SKM-1 (cell line): ENCODE measurements around the gene LEFTY2.
"Not testable (repeated sequence)": the region's sequence is repeated elsewhere in the genome, so short reads cannot be mapped to it uniquely, and the experiment has no call there.

Experiments used
- DNase-seq: peaks from one replicate; lab custom pipeline; 2025; ENCODE audit not compliant: unreplicated experiment; lab: John Stamatoyannopoulos, UW

The LEFTY2 gene

GRCh38 chr1:225954753-225955152 is 13.7 kb upstream of the LEFTY2 start:
- no peak for DNase-seq

DNA sequence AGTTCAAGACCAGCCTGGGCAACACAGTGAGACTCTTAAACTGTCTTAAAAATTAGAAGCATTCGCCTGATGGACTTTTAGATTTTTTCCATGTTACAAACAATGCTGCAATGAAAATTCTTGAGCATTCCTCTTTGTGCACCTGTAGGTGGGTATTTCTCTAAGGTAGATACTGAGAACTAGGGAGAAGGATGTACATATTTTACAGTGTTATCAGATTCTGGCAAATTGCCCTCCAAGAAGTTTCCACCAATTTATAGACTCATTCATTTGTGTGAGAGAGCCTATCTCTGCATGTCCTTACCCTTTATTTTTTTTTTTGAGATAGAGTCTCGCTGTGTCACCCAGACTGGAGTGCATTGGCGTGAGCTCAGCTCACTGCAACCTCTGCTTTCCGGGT is 12.3 kb upstream of the LEFTY2 start:
- DNase-seq: no peak

DNA sequence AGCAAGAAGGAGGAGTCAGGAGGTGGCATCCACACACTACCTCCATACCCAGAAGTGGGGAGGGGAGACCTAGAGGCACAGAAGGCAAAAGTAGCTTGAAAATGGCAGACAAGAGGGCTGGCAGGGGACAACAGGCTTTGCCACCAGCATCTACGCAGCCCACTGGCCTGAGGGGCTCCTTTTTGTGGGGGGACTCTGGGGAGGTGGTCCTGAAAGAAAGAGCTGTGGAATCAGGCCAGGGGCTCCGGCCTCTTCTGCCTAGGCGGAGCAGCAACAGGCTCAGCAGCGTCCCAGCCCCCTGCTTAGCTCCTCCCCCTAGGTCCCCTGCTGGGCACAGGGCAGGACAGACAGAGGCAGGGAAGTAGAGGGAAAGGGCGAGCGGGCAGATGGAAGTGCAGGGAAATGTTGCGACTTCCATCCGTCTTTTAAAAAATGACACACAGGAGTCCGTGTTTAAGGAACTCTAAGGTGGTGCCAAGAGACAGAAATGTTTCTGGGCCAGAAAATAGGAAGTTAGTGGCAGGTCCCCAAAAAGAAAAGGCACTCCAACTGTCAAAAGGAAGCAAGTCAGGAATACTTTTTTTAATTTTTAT is 10.0 kb upstream of the LEFTY2 start:
- DNase-seq: no peak

DNA sequence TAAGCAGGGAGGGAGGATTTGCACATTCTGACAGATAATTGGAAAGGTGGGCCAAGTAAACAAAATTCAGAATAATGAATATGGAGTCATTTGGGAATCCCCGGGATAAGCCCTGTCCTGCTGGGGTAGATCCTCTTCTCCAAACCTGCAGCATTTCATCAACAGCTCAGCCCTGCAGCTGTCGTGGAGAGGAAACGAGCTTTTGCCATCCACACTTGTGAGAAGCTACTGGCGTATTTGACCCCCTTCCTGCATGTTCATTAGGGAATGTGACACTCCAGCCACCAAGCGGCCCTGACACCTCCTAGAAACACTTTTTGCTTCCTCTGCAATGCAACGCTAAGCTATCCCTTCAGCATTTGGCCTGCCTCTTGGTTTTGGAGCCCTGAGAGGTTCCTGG is 8.0 kb upstream of the LEFTY2 start:
- no peak for DNase-seq

GRCh38 chr1:225946803-225947202 is 5.8 kb upstream of the LEFTY2 start:
- no peak for DNase-seq

- DNase-seq: no peak
Measured at GRCh38 chr1:225946082-225946620, 5.1 kb upstream of the LEFTY2 start.

DNA sequence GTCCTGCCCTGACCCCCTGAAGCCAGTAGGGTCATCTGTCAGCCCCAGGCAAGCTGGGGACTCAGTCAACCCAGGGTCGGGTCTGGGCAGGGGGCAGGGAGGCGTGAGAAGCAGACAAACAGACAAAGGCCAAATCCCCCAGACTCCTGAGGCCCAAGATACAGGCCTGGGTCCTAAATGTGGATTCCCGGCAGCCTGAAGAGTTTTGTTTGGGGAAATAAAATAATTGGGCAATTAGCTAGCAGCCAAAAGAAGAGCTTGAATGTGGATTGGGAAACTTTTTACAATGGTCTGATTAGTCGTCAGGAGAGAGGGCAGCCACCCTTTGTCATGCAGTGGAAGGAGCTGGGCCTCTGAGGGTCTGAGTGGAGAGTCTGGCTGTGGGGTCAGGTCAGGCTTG is 4.5 kb upstream of the LEFTY2 start:
- DNase-seq: no peak

- peak; percentile 37 for DNase-seq
Measured at GRCh38 chr1:225944951-225945350, 3.9 kb upstream of the LEFTY2 start.

GRCh38 chr1:225944387-225944786 is 3.4 kb upstream of the LEFTY2 start:
- no peak for DNase-seq

GRCh38 chr1:225943582-225943981 is 2.6 kb upstream of the LEFTY2 start:
- DNase-seq: no peak

DNA sequence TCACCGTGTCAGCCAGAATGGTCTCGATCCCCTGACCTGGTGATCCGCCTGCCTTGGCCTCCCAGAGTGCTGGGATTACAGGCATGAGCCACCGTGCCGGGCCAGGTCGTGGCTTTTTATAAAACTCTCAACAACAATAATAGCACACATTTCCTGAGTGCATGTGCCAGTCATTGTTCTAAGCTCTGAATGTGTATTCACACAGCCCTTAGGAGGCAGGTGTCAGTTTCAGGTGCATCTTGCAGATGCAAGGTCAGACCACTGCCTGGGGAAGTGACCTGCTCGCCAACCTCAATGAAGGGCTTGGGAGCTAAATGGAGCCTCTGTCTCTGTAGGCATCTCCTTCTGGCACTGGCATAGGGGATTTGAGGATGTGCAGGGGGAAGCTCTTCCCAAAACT is 1.6 kb upstream of the LEFTY2 start:
- DNase-seq: no peak

DNA sequence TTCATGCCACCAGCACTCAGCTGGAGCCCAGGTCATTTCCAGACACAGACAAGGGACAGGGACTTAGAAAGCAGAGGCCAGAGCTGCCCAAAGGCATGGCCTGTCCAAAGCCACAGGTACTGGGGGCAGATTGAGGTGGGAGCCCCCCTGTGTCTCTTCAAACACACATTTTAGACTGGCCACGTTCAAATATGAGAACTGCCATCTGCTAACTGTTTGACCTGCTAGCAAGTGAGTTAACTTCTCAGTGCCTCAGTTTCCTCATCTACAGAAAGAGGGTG is 862 bp upstream of the LEFTY2 start:
- no peak for DNase-seq

GRCh38 chr1:225940385-225941151 is 452 bp downstream of the LEFTY2 start:
- no peak for DNase-seq

DNA sequence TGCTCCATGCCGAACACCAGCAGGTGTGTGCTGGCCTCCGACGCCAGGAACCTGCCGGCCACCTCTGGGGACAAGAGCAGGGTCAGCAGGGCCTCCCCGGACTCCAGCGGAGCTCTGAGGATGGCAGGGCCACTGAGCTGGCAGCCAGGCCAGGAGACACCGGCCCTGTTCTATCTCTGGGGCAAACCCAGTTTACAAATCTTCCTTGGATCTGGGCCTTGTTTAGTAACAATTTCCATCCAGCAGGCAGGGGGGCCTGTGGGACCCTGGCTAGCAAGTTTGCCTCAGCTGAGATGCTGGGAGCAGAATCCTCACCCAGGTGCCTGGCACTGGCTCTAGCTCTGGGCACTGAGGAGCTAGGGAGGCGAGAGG is 1.1 kb downstream of the LEFTY2 start:
- DNase-seq: not testable (repeated sequence)

GRCh38 chr1:225939097-225939938 is 1.7 kb downstream of the LEFTY2 start:
- DNase-seq: not testable (repeated sequence)

DNA sequence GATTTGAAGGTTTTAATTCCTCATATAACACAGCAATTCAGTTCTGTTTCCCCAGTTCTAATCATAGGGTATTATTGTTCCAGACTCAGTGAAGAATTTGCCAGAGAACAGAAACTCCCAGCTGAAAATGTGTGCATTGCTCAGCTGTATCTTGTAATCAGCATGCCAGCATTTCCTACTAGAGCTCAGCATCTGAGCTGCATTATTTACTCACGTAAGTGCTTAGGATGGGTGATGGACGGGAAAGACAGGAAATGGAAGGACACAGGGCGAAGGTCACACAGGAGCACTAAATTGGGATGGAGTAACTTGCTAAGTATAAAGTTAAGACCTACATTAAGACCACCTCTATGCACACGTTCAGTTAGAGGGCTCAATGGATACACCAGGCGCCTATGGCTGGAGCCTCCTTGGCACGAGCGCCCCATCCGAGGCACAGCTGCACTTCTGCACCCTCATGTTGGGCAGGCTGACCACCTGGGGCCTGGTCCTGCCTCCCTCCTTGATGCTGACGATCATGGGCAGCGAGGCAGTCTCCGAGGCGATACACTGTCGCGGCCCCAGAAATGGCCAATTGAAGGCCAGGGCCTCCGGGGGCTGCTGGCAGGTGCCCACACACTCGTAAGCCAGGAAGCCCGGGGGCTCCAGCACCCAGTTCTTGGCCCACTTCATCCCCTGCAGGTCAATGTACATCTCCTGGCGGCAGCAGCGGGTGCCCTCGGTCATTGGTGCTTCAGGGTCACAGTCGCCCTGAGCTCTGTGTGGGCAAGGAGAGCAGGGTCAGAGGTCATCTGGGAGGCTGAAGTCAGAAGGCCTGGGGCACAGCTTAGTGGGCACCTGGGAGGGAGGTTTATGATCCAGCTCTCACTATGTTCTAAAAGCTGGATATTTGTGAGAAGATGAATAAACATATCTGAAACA is 3.7 kb downstream of the LEFTY2 start:
- no peak for DNase-seq

GRCh38 chr1:225936523-225936922 is 4.5 kb downstream of the LEFTY2 start:
- DNase-seq: no peak

DNA sequence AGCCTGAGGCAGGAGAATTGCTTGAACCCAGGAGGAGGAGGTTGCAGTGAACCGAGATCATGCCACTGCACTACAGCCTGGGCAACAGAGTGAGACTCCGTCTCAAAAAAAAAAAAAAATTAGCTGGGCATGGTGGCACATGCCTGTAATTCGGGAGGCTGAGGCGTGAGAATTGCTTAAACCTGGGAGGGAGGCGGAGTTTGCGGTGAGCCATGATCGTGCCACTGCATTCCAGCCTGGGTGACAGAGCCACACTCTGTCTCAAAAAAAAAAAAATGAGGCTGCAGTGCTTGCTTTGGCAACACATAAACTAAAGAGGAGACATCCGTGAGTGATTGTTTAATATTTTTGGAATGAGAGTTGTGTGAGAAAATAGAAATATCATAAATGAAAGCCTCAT is 4.9 kb downstream of the LEFTY2 start:
- not testable (repeated sequence) for DNase-seq

DNA sequence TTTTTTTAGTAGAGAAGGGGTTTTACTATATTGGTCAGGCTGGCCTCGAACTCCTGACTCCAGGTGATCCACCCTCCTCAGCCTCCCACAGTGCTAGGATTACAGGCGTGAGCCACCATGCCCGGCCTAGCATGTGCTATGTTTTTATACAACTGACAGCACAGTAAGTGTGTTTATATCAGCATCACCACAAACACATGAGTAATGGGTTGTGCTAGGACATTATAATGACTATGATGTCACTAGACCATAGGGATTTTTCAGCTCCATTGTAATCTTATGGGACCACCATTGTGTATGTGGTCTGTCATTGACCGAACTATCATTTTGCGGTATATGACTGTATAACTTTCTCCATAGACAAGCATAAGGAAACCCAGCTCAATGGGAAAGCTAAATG is 6.3 kb downstream of the LEFTY2 start:
- DNase-seq: no peak

DNA sequence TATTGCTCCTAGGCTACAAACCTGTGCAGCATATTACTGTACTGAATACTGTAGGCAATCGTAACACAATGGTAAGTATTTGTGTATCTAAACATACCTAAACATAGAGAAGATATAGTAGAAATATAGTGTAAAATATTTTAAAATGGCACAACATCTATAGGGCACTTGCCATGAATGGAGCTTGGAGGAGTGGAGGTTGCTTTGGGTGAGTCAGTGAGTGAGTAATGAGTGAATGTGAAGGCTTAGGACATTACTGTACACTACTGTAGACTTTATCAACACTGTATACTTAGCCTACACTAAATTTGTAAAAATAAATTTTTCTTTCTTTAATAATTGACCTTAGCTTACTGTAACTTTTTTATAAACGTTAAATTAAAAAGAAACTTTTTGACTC is 7.9 kb downstream of the LEFTY2 start:
- no peak for DNase-seq
